Measurements from ENCODE around the gene SYT17.

- TF ChIP-seq EZH2 (IDR thresholded peaks at IDR 0.05; ENCODE audit: insufficient read depth, poor library complexity, severe bottlenecking) (no peak), EZH2phosphoT487 (IDR thresholded peaks at IDR 0.05; ENCODE audit: insufficient read depth, low read depth) (no peak)
Measured at GRCh38 chr16:19245326-19245925, 77.4 kb downstream of the SYT17 start.
